ENCODE data around the gene RAB20.

RAB20 gene

DNA sequence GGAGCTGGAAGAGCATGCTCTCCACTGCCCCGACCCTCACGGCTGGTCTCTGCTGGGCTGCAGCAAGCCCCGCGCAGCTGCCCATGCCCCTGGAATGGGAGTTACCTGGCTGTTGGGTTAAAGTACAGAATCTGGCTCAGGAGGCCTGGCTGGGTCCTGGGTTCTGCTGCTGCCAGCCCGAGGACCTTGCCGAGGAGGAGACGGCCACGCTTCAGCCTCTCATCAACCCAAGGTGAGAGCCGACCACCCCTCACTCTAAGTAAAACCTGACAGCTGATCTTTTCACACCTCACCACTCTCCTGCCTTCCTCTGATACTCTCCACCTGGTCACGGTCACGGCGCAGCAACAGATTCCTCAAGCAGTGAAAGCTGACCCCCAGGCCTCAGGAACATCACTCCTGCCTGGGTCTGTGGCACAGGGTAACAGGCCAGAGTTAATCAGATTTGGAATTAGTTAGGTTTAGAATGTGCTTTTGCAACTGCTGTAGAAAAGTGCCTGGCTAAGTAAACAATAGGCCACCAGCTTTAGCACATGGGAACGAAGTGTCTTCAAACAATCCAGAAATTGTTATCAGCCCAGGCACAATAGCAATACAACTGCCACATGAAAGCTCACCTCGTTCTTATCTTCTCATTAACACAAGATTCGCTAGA, 20.5 kb downstream of the RAB20 start:
- Histone ChIP-seq H3K4me3 (ENCODE audit: low read depth, low read length) (no peak overlapping the region), H3K9me3 (no peaks in the 10 kb centered on the region), H3K27me3 (no peaks in the 10 kb centered on the region), H3K36me3 (no peaks in the 10 kb centered on the region), H3K4me1 (no peaks in the 10 kb centered on the region)
- DNase-seq = no peak
- TF ChIP-seq, protein P1, sequence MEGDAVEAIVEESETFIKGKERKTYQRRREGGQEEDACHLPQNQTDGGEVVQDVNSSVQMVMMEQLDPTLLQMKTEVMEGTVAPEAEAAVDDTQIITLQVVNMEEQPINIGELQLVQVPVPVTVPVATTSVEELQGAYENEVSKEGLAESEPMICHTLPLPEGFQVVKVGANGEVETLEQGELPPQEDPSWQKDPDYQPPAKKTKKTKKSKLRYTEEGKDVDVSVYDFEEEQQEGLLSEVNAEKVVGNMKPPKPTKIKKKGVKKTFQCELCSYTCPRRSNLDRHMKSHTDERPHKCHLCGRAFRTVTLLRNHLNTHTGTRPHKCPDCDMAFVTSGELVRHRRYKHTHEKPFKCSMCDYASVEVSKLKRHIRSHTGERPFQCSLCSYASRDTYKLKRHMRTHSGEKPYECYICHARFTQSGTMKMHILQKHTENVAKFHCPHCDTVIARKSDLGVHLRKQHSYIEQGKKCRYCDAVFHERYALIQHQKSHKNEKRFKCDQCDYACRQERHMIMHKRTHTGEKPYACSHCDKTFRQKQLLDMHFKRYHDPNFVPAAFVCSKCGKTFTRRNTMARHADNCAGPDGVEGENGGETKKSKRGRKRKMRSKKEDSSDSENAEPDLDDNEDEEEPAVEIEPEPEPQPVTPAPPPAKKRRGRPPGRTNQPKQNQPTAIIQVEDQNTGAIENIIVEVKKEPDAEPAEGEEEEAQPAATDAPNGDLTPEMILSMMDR (IDR thresholded peaks at IDR 0.05; ENCODE audit: low read depth, low read length) = no peak

DNA sequence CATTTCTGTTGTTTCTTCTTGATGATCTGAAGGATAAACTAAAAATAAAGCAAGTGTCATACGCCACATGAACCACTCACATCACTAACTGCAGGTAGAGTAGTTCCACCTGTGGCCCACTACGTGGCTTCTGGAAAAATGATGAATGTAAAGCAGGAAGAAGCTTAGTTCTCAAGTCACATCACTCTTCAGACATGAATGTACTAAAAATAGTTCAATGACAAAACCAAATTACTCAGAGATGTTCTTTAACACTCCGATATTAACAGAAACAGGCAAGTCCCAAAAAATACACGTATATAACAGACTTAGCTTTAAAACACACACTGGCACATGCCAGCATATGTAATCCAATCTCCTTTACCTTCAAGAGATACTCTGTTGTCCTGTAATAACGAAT, 21.6 kb downstream of the RAB20 start:
- H3K36me3 ChIP-seq = no peaks in the 10 kb centered on the region
- DNase-seq = no peak
- TF ChIP-seq, protein P1 (IDR thresholded peaks at IDR 0.05; ENCODE audit: low read depth, low read length) = no peak
- no peaks in the 10 kb centered on the region for H3K4me1 ChIP-seq
- no peaks in the 10 kb centered on the region for H3K9me3 ChIP-seq
- no peaks in the 10 kb centered on the region for H3K27me3 ChIP-seq
- no peak overlapping the region for H3K4me3 ChIP-seq (ENCODE audit: low read depth, low read length)

- DNase-seq = no peak
- TF ChIP-seq, protein P1 (IDR thresholded peaks at IDR 0.05; ENCODE audit: low read depth, low read length) = no peak
- Histone ChIP-seq H3K36me3 (no peaks in the 10 kb centered on the region), H3K4me1 (no peaks in the 10 kb centered on the region), H3K27me3 (no peaks in the 10 kb centered on the region), H3K4me3 (ENCODE audit: low read depth, low read length) (no peak overlapping the region), H3K9me3 (no peaks in the 10 kb centered on the region)
These were observed 22.9 kb downstream of the RAB20 start for GRCh38 chr13:110538632-110539031.

GRCh38 chr13:110536006-110536693, 25.4 kb downstream of the RAB20 start:
- no peak for DNase-seq
- H3K4me1 ChIP-seq = no peaks in the 10 kb centered on the region
- TF ChIP-seq, protein P1 (IDR thresholded peaks at IDR 0.05; ENCODE audit: low read depth, low read length) = no peak

DNA sequence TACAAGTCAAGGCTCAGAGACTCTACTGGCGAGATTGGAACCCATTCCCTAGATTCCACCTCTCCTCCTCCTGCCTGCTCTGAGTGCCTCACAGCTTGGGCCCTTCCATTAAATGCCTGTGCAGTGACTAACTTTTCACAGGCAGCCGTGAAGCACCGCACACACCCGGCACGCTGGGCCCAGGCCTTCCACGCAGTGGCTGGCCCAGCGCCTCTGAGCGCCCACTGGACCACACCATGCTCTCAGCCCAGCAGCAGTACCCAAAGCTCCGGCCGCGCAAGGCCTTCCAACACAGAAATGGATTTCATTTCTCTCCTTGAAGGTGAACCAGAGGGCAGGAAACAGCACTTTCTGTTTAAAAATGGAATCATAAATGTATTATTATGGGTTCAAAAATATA, 26.0 kb downstream of the RAB20 start:
- Histone ChIP-seq H3K9me3 (no peaks in the 10 kb centered on the region), H3K27me3 (no peaks in the 10 kb centered on the region), H3K4me3 (ENCODE audit: low read depth, low read length) (no peak overlapping the region), H3K36me3 (no peaks in the 10 kb centered on the region), H3K4me1 (no peaks in the 10 kb centered on the region)
- TF ChIP-seq, protein P1 (IDR thresholded peaks at IDR 0.05; ENCODE audit: low read depth, low read length) = no peak
- DNase-seq = no peak

More at GRCh38 chr13:110536006-110536693, 25.4 kb downstream of the RAB20 start:
- no peak overlapping the region for H3K4me3 ChIP-seq (ENCODE audit: low read depth, low read length)
- H3K9me3 ChIP-seq = no peaks in the 10 kb centered on the region
- no peaks in the 10 kb centered on the region for H3K36me3 ChIP-seq
- no peaks in the 10 kb centered on the region for H3K27me3 ChIP-seq
